RPMI7951 (cell line): ENCODE results near the gene CBX5. TPM values are rescaled to one million over a fixed set of nuclear protein-coding genes. Genes with fewer than 3 reads are reported as not detected.
A peak's percentile ranks its signal among the peaks of the same experiment; 100 is the strongest.
"Not testable (repeated sequence)": the region's sequence is repeated elsewhere in the genome, so short reads cannot be mapped to it uniquely, and the experiment has no call there.

Experiments
- DNase-seq: peaks from one replicate; pipeline ENCODE4 v3.0.0-alpha.2; 2012; ENCODE audit warnings: low read depth
- total RNA-seq: library from RNA; depleted of rRNA; stranded (reverse); fragments of >200 nt; shearing (Covaris generic); gene quantifications from 2 replicates; pipeline ENCODE4 v1.2.3, GENCODE V29; 2014

The CBX5 gene
- total RNA-seq, 1 experiment from 2014 or later: 29.4 TPM

DNA sequence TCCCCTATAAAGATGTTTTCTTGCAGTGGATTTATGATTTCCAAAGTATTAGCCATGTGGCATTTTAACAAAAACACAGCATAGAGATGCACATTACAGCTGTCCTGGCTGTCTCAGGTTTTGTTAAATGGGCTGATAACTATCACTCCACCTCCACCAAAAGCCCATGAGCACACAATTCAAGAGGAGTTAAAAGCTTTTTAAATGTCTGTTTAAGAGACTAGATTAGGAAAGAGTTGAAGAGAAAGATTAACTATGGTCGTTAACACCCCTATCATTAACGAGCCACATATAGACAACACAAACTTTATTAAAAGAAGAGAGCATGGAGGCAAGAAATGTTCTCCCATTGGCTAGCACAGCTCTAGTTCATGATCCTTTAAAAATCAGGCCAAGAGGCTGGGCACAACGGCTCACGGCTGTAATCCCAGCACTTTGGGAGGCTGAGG is 14.5 kb downstream of the CBX5 start:
- no peak for DNase-seq

- DNase-seq: peak; percentile 59
Observed at GRCh38 chr12:54262403-54262925, 17.5 kb downstream of the CBX5 start.

DNA sequence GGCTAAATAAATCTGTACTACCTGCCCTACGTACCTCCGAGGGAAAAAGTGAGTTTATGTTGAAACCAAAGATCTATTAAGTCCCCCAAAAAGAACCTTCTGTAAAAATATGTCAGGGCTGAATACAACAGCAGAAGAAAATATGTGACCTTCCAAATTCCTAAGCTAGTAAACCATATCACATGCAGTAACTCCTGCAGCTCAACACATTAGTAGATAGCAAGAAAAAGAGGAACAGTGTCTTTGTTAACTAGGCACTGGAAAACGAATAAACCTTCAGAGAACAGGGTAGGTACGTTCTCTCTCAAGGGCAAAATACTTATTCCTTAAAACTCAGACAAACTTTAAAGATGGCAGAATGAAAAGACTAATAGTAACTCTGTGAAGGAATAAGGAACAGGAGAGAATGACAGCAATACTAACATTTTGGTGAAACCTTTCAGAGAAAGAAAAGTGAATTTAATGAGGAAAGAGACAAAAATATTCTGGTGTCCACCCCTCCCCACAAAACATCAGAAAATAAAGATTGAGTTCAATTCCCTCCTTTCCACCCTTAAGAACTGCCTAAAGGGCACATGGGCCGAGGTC is 18.0 kb downstream of the CBX5 start:
- DNase-seq: no peak

DNA sequence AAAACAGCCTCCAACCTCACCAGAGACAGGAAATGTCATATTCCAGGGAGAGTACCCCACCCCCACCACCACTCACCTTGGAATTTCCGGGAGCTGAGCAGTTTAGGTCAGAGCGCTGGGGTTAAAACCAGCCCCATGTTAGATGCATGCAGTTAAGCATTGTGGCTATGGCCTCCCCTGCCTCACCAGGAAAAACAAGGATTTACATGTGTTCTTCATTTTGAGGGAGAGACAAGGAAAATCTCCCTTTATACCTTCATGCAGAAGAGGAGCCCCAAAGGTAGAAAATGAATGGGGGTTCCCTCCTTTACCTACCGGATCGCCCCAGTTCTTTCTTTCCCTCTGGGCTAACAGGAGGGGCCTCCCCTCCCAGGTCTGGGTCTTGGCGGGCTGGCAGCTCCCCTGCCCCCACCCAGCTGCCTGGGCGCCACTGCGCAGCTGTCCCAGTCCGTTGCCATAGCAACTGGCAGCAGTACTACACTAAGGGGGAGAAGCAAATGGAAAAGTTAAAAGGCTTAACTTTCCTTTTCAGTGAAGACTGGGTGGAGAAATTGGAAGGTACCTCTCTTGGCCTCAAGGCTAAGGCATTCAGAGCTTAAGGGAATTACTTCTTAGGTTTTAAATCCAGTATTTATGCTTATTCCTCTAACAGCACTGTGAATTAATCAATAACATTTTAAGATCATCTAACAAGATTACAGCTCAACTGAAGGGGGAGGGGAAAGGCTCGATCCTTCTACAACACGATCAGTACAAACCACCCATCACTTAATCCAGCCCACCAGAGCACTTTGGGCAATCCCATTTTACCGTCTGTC is 20.5 kb downstream of the CBX5 start:
- DNase-seq: peak; percentile 87

DNA sequence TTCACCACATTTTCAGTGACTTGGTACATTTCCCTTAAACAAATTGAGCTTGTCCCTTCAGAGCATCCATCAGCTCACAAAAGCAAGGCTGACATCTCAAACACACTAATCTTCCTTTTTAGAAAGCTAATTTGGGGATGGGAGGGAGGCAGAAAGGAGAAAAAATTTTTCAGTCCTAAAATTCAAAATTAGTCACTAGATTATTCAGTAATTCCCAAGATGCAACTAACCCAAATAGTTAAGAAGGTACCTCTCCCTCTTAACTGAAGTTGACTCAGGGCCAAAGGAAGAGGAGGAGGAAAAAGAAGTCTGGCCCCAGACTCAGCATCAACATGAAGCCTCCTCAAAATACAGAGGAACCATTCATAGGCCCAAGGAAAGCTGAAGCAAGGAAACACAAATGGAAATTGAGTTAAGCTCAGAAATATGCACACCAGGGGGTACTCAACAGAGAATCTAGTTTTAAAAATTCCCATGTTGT is 21.7 kb downstream of the CBX5 start:
- DNase-seq: peak; percentile 39

GRCh38 chr12:54257332-54257731 is 22.6 kb downstream of the CBX5 start:
- no peak for DNase-seq

DNA sequence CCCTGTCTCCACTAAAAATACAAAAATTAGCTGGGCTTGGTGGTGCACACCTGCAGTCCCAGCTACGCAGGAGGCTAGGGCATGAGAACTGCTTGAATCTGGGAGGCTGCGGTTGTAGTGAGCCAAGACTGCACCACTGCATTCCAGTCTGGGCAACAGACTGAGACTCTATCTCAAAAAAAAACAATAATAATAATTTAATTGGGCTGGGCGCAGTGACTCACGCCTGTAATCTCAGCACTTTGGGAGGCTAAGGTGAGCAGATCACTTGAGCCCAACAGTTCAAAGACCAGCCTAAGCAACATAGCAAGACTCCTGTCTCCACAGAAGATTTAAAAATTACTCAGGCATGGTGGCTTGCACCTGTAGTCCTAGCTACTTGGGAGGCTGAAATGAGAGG is 26.7 kb downstream of the CBX5 start:
- DNase-seq: no peak

GRCh38 chr12:54251667-54252284 is 28.1 kb downstream of the CBX5 start:
- DNase-seq: peak; percentile 41

GRCh38 chr12:54249489-54249888 is 30.4 kb downstream of the CBX5 start:
- no peak for DNase-seq

GRCh38 chr12:54246011-54246641 is 33.8 kb downstream of the CBX5 start:
- no peak for DNase-seq

DNA sequence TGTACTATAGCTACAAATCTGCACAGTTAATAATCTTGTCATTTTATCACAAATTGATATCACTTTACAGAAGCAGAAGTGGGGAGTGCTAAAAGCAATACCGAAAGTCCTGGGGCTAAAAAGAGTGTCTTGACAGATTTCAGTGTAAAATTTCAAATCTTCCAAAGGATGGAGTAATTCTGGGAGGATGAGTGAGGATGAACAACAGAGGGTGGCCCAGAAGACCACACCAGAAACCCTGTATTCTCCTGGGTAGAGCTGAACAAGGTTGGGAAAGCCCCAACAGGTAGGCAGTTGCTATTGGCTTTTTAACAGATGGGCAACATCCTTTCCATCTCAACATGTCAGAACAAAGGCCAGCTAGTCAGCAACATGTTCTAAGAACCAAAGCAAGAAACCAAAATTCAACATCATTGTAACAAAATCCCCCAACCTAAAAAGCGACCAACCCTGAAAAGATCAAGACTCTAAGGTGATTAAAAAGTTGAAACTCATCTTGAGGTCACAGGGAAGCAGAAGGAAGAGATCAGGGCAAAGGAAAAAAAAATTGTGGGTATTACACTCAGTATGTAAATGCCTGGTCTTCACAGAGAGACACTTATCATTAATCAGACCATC is 38.8 kb downstream of the CBX5 start:
- no peak for DNase-seq

DNA sequence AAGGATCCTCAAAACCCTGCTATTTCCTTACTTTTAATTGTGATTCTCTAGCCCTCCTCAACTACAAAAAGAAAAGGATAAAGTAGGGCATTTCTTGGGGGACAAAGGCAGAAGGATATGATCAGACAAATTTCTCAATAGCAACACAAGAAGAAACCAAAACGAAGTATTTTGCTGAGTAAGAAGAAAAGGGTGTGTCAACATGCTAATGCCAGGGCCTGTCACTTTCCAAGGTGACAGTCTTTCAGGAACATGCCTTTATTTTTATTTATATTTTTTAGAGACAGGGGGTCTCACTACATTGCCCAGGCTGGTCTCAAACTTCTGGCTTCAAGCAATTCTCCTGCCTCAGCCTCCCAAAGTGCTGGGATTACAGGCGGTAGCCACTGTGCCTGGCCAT is 39.8 kb downstream of the CBX5 start:
- no peak for DNase-seq

DNA sequence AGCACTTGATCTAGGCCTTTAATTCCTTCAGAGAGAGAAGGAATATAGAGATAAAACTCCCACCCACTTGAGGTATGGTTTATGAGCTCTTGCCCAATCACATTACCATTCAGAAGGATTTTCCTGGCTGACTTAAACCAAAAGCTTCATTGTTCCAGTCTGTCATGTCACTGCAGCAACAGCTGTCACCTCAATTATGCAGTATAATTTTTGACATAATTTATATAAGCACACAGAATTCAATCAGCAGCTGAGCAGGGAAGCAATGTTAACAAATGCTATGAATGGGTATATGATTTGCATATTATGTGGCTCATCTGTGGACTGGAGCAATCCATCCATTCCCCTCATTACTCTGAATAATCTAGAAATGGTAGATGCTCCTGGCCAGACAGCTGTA is 40.3 kb downstream of the CBX5 start:
- no peak for DNase-seq

DNA sequence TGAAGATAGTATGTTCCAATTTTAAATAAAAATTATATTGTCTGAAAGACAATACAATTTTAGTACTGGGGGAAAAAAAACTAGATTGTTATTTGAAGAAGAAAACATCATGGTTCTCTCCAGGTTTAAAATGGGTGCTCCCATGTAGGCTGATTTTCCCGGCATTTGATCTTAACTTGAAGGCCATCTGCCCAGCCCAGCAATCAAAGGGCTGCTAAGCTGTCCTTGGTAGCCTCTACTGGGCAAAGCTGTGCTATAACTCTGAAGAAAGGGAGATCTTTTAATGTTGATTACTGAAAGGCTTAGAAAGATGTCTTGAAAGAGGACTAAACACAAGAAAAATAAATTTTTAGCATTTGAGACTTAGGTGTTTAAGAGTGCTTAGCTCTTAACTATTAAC is 41.4 kb downstream of the CBX5 start:
- no peak for DNase-seq

GRCh38 chr12:54232790-54233189 is 47.1 kb downstream of the CBX5 start:
- DNase-seq: no peak

GRCh38 chr12:54231269-54231668 is 48.7 kb downstream of the CBX5 start:
- not testable (repeated sequence) for DNase-seq

- DNase-seq: no peak
Observed at GRCh38 chr12:54230555-54230954, 49.4 kb downstream of the CBX5 start.

DNA sequence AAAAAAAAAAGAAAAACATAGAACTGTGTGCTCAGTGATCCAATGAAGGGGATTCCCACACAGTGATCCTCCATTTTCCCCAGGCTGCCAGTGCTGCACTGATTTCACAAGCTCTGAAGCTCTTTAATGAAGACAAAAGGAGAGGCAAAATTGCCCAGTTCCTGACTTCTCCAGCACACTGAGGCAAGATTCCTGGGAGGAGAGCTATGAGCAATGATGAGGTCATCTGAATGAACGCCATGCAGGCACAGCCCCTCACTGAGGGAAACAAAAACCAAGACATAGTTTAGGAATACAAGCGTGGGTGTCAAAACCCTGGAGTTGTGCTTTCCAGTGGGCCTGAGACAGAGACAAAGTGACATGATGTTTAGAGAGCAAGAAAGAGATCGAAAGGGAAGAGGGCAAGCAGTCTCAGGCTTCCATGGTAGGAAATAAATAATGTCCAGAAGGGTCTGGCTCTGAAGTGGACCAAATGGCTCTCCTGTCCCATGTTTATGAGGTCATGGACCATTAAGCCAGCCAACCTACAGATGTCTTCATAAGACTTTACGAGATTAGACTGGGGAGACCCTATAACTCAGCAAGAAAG is 50.2 kb downstream of the CBX5 start:
- DNase-seq: peak; percentile 92

- DNase-seq: no peak
Observed at GRCh38 chr12:54228471-54228870, 51.5 kb downstream of the CBX5 start.

DNA sequence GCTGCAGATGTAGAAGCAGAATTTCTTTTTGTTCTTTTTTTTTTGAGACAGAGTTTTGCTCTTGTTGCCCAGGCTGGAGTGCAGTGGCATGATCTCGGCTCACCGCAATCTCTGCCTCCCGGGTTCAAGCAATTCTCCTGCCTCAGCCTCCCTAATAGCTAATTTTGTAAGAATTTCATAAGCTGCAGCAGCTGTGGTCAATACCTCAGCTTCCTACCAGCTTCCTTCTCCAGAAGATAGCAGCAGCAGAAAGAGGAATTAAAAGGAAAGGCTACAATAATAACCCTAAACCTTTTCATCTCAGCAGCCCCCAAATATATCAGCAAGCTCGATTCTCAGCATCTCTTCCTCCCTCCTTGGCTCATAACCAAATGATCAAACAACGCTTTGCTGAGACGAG is 52.0 kb downstream of the CBX5 start:
- DNase-seq: not testable (repeated sequence)

DNA sequence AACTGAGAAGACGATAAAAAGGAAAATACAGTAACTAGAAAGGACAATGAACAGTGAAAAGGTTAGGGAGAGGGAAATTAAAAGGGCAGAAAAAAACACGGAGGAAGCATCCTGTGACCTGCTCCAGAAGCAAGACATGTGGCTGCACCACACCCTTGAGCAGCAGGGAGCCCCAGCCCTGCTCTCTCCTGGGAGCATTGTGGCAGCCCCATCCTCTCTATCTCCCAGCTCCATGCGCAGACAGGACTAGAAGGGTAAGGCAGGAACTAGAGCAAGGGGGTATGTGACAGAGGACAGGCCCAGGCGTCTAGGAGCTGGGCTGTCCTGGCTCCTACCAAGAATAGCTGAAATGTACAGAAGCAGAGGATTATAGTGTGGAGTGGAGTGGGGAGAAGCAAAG is 52.5 kb downstream of the CBX5 start:
- DNase-seq: no peak
